Fibroblast of peridontal ligament (primary cell): ENCODE results near the gene MPC2.
"Not testable (repeated sequence)": the region's sequence is repeated elsewhere in the genome, so short reads cannot be mapped to it uniquely, and the experiment has no call there.

Source experiments
- DNase-seq: peaks from one replicate; pipeline ENCODE4 v3.0.0-alpha.2; 2010; ENCODE audit errors: extremely low read depth

The MPC2 gene

DNA sequence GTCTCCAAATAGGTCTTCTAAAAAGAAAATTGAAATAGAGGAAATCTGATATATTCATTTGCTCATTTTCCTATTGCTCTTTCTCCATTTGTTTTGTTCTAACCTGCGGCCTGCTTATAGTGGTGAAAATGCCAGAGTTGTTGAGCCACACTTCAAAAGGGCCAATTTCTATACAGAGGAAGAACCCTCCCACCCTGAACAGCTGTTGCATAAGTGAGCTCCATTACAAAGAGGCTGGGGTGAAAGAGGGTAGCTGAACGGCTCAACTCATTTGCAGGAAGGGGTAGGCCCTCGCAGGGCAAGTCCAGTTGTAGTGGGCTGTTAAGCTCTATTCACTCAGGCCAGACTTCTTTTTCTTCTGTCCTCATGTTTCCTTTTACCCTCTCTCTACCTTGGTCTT, 31.7 kb downstream of the MPC2 start:
- peak; percentile 72 for DNase-seq

DNA sequence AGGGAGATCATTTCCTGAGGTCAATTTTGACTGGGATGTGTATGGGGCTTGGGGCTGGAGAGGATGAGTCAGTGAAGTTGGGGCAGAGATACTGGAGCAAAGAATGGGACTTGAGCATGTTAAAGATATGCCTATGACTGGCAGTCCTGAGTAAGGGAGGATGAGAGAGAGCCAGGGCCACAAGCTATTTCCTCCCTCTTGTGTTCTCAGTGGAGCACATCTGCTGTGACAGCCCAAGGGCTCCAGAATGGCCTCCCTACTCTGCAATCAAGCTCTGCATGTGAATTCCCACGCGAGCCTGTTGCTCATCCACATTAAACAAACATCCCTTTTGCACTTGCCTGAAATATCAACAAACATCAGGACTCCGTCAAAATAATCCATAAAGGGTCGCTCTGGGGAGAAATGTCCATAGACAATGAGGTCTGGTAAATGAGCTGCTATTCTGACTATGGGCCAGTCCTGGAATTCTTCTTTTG, 32.2 kb downstream of the MPC2 start:
- DNase-seq = peak; percentile 65

DNA sequence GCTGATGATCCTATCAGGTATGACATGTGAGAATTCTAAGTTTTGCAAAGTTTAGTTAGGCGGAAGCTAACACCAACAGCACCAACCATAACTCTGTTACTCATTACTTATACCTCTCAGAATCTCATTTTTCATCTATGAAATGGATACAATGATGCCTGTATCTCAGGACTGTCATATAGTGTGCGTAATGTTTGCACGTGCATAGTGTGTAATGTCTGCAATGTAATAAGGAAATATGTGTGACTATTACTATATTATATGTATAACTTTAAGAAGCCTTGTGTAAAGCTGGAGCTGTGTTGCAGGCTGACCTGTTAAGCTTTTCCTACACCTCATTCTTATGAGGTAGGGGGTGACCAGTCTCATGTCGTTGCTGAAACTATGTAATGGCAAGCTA, 36.0 kb downstream of the MPC2 start:
- DNase-seq = no peak

DNA sequence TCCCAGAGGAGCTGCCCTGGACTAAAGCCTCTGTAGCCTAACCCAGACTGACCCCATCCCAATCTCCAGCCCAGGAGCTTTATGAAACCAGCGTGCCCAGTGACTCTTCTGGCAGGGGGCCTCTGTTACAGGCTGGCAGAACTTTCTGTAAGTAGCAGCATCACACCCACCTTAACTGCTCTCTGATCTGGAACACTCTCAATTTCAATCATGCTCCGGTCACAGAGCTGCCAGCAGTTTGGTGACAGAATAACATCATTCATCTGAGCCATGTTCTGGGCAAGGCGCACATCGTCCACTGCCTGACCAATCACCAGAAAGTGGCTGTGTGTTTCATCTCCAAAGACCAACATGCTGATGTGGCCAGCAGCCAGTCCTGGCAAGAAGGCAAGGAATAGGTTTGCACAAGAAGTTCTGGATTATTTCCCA, 37.6 kb downstream of the MPC2 start:
- DNase-seq = peak; percentile 74

DNA sequence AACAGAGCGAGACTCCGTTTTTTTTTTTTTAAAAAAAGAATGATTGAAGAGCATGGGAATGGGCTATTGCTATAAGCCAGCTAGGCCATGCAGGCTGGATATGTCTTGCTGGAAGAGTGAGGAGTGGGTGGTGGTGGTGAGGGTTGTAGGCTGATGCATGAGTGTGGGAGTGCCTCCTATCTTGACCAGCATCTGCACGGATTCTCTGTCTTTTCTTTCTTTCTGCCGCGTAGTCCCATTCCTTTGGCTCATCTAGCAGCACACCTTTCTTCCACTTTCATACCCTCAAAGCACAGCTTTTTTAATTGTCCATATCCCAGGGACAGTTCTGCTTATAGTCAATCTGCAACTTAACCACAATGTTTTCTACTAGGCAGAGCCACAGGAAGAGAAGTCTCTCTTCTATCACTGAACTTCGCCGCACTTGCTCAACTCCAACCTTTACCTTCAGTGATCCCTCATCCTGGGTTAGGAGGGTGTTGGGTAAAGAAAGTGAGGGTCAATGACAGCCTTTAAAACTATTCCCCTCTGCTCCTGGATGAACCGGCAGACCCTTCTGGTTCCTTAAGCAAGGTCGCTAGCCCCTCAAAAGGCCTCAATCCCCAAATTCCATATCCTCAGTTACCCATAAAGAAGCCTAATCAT, 38.2 kb downstream of the MPC2 start:
- no peak for DNase-seq

DNA sequence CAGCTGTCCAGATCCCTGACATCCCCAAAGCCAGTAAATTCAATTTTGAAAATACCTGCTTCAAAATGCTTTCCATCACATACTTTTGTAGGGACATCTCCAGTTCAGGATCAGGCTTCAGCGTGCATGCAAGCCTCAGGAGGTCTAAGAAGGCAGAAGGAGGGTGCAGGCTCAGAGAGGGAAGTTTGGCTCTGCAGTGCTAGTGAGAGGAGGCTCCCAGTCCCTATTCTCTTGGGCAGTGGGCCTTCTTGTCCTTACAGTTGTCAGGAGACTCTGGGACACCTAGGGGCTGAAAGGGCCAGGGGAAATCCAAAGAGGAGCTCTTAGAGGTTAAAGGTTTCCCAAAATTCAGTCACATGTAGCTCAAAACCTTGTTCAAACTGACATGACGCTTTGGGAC, 43.1 kb downstream of the MPC2 start:
- DNase-seq = no peak

DNA sequence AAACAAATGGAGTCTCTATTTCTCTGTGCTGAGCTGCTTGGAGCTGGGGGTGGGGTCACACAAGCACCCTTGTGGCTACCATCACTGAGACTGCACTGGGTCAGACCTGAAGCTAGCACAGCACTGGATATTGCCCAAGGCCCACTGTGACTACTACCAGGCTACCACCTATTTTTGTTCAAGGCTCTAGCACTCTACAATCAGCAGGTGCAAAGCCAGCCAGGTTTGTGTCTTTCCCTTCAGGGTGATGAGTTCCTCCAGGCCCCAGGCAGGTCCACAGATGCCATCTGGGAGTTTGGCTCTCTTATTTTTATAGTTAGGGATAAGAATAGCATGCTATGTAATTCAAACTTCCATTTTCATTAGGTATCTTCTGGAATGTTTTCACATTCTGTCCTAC, 46.5 kb downstream of the MPC2 start:
- no peak for DNase-seq

DNA sequence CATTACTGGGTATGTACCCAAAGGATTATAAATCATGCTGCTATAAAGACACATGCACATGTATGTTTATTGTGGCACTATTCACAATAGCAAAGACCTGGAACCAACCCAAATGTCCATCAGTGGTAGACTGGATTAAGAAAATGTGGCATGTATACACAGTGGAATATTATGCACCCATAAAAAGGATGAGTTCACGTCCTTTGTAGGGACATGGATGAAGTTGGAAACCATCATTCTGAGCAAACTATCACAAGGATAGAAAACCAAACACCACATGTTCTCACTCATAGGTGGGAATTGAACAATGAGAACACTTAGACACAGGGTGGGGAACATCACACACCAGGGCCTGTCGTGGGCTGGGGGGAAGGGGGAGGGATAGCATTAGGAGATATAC, 49.7 kb downstream of the MPC2 start:
- not testable (repeated sequence) for DNase-seq

DNA sequence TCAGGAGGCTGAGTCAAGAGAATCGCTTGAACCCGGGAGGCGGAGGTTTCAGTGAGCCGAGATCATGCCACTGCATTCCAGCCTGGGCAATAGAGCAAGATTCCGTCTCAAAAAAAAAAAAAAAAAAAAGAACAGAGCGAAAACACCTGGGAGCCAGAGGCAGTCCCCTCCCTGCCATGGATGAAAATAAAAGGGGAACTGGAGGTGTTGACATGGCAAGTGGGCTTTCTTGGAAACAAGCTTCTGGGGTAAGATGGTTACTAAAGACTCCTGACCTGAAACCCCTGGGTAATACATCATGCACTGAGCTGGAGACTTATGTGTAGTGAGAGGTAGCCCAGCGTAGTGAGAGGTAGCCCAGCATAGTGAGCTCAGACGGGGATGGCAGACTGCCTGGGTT, 54.5 kb downstream of the MPC2 start:
- no peak for DNase-seq

DNA sequence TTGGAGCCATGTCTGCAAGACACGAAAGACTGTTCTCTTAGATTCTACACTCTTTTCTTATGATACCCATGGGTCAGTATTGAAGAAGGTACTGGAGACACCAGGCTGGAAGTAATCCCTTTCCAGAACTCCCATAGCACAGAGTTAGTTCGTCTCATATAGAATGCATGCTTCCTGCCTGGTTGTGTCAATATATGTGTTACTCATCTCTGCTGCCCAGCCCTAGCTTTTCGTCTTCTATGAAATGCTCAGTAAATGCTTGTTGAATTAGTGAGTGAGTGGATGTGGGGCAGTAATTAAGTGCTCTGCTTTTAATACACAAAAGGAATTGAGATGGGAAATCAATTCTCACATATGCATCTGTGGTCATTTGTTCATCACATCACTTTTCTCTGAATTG, 55.1 kb downstream of the MPC2 start:
- no peak for DNase-seq

DNA sequence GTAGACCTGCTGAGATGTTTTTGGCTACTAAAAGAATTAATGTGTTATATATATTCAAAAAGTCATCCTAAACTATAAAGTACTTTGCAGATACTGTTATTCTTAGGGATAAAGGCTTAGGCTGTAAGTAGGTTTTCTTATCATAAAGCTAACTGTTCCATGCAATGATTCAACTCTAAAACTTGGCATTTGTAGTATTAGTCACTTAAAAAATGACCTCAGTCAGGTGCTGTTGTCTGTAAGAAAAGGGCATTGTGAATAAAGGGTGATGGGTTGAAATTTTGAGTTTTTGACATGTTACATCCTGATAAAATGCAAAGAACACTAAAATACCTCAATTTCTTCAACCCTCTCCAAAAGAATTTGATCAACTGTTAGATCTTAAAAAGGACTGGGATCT, 55.8 kb downstream of the MPC2 start:
- DNase-seq = no peak

DNA sequence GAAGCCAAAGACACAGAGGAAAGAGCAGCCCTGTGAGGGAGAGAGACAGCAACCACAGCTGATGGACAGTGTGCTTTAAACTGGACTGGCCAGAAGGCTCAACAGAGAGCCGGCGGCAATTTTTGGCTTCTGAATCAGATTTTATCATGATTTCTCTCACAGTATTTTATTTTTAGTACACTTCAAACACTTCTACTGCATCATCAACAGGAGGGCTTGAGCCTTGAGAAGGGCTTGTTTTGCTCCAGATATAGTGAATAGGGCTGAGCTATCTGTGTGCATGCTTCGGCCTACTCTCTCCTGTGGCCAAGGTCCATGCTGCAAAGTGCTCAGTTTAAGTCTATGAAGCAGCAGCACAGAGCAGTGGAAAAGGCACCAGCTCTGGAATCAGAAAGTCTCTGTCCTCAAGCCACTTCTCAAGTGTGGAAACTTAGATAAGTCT, 56.3 kb downstream of the MPC2 start:
- no peak for DNase-seq

DNA sequence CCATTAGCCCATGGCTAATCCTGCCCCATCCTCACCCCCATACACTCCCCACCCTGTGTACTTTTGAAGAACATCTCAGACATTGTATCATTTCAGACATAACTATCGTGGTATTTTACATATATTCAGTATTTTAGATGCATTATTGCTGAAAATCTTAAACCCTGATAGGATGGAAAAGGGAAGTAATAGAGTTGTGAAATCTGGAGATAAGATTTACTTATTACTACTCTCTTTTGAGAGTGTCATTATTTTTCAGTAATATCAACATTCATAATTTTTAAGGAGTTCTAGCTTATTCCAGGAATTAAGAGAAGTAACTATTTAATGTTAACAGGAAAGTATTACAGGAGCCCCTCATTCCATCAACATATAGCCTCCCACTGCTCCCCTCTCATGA, 57.4 kb downstream of the MPC2 start:
- no peak for DNase-seq

DNA sequence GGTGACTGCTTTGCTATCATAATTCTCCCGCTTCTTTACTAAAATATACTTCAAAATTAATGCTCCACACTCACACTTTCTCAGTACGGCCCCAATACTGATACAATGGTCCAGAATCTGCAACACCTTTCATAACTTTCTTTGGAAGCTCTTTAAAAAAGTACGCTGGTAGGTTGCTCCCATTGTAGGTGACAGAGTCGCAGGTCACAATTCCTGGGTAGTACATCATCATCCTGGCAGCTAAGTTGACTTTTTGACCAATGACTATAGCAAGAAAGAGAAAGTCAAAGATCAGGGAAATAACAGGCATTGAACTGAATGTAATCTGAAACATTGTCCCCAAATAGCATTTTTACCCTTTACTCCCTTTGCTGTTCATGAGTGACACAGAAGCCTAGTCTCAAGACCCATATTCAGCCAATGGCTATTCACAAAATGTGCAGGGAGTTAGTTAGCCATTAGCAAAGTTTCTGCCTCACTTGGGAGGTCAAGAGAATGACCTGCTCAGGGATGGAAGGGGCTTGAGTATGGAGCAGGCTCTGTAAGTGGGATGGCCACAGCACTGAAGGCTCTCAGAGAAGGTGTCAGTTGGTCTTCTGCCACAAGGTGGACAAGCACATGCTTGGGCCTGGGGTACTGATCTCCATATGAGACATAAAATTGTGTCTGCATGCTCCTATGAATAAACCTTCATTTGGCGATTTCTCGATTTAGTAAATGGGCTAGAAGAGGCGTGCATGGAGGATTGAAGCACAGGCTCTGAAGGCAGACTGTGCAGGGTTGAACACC, 58.3 kb downstream of the MPC2 start:
- DNase-seq = no peak

DNA sequence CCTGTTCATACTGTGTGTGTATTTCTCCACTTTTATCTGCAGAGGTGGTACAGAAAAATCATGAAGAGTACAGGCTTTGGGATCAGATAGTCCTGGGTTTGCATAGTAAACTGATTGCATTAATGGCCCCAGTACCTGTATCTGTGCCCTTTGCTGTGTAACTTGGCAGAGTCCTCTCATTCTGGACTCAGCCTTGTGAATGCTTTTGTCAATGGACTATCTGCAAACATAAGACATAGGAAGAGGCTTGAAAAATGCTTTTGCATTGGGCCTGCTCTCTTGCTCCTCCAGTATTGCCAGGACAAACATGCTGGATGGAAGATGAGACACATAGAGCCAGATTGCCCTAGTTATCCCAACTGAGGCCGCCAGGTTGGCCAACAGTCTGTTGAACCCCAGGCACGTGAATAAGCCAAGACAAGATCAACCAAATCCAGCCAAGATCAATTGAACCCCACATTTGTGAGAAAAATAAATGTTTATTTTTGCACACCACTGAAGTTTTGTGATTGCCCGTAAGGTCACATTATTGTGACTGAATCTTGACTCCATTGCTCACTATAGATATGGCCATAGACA, 60.2 kb downstream of the MPC2 start:
- no peak for DNase-seq

DNA sequence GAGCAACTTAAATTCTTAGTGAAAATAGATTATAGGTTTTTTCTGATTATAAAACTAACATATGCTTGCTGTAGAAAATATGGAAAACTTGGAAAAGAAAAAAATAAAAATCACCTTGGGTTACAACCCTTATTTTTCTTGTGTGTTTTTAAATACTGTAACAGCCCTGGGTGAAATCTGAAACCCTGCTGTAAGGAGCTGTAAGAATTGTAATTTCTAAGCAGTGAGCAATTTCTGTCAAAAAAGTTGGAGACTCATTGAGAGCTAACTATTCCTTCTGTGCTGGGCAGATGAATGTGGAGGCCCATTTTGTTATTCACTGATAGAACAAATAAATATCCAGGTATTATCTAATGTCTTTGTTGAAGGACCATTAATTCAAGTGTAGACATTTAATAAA, 65.5 kb downstream of the MPC2 start:
- DNase-seq = peak; percentile 70

DNA sequence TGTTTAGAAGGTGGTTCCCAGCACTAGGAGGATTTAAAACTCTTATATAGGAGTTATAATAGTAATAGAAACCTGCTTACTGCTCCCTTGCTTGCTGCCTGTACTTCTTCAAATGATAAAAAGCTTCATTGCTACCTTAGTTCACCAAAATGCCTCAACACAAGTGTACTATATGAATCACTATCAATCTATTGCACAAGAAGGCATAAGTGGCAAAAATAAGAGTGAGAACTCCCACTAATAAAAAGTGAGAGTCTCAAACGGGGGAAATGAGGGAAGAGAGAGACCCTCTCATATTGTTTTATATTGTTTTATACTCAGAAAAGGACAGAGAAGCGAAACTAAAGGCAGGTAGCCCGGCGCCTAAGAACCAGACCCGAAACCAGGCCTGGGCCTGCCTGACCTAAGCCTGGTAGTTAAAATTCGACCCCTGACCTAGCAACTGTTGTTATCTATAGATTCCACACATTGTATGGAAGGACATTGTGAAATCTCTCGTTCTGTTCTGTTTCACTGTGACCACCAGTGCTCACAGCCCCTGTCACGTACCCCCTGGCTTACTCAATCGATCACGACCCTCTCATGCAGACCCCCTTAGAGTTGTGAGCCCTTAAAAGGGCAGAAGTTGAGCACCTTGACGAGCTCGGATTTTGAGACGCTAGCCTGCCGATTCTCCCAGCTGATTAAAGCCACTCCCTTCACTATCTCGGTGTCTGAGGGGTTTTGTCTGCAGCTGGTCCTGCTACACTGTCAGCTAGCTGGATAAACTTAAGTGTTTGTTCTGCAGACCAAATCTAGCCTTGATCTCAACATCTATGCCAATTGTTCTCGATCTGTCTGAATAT, 67.5 kb downstream of the MPC2 start:
- not testable (repeated sequence) for DNase-seq

DNA sequence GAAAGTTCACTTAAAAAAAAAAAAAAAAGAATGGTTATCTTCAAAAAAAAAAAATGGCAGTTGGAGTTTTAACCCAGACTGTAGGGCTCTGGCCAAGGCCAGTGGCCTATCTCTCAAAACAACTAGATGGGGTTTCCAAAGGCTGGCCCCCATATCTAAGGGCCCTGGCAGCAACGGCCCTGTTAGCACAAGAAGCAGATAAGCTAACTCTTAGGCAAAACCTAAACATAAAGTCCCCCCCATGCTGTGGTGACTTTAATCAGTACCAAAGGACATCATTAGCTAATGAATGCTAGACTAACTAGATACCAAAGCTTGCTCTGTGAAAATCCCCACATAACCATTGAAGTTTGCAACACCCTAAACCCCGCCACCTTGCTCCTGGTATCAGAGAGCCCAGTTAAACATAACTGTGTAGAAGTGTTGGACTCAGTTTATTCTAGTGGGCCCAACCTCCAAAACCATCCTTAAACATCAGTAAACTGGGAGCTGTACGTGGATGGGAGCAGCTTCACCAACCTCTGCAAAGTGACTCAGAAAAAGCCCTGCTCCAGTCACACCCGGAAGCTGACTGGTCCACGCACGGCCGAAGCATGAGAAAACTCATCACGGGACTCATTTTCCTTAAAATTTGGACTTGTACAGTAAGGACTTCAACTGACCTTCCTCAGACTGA, 70.0 kb downstream of the MPC2 start:
- not testable (repeated sequence) for DNase-seq
